HG02571 (cell line): ENCODE results near the gene GAP43.
"Not testable (repeated sequence)": the region's sequence is repeated elsewhere in the genome, so short reads cannot be mapped to it uniquely, and the experiment has no call there.

ENCODE experiments used
- ATAC-seq: cut with Tn5 transposase; IDR thresholded peaks from one replicate; pipeline ENCODE4 v1.9.1; 2021; ENCODE audit warnings: mild to moderate bottlenecking, moderate library complexity; ENCODE audit not compliant: unreplicated experiment

The GAP43 gene

DNA sequence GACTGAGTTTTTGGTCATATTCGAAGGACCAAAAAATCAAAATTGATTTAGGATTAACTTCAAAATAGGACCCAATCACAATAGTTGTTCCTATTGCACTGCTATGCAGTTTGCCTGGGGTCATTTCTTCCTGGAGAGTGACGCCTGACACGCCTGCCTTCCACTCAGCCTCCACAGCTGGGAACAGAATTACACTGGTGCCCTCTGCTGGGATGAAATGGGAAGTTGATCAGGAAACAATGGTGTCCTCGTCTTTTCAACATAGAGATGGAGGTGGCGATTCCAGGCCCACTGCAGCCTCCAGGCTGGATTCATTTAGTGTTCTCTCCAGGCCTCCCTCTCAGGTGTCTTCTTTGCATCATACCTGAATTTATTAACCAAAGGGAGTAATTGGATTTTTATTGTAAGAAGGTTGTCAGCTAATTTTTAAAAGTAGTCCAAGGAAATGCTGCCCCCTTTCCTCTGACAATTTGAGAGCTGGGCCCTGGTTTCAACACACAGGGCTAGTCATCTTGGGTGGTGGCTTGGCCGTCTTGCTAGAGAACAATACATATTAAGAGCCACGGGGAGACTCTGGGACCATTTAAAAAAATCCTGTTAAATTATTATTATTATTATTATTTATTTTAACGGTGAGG is 69.7 kb downstream of the GAP43 start:
- ATAC-seq: peak; percentile 94

GRCh38 chr3:115693868-115694267 is 70.6 kb downstream of the GAP43 start:
- no peak for ATAC-seq

GRCh38 chr3:115695090-115695489 is 71.8 kb downstream of the GAP43 start:
- ATAC-seq: no peak

DNA sequence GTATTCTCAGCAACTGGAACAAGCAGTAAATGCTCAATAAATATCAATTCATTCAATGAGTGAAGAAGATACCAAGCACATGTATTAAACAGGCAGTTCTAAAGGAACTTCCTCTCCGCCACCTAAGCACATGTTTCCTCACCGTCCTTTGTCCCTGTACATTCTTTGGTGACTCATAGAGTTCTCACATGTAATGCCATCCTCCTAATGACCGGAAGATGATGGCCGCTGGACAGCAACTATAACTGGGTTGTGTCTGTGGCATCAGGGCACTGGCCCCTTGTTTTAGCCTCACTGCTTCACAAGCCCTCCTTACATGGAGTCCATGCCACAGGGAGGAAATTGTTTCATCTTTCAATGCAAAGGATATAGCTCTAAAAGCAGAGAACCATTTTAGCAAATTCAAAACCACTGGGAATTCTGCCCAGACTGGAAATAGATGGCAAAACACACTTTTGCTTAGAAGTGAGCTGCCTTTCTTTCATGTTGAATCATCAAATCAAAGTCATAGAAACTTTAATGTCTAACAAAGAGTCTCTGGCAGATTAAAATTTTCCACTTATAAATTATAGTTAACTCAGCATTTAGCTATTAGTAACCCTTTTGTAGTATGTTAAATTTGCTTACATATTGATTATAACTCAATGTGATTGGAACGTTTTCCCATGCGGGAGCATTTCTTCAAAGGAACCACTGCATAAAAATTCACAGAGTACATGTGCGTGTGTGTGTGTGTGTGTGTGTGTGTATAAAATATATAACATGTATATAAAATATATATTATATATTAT is 74.1 kb downstream of the GAP43 start:
- no peak for ATAC-seq

DNA sequence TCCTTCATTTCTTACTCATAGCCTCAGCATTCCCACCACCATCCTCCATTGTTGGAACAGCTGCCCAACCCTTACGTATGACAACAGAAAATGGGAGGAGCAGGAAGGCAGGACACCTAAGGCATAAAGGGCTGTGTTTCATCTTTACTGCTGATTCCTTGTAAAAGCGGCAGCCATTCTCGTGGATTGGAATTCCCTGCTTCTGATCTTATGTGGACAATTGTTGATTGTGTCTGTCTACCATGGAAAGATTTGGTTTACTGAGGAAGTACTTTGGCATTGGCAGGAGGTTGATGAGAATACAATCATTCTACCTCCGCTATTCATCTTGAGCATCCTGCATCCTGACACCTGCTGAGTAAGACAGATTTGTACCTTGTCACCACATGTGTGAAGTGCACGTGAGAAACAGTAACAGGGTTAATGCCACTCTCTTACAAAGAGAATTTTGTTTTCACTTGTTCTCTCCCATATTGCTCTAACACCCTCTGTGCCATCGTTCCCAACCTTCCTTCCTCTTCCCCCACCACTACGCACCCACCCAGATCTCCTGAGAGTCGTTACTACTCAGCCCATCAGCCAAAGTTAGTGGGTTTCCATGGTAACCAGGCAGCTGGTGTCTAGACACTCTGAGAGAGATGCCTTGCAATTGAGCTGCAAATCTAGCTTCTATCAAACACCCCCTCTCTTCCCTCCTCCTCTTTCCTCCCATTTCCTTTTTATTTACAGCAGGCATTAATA is 75.7 kb downstream of the GAP43 start:
- ATAC-seq: no peak

DNA sequence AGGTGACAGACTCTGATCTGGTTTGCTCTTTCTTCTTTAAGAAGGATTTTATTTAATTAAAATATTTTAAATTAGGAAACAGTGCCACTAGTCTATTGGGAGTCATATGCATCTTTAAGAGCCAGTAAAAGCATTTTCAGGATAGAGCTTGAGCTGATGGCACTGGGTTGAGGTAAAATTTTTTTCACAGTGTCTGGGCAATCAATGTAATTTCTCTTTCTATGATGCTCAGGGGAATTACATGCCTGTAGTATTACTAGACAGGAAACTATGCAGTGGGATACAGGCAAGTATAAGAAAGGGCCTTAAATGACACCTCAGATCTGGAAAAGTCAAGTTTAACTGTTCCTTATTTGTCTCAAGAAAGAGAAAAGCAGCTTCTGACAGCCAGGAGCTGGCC is 76.4 kb downstream of the GAP43 start:
- ATAC-seq: no peak

DNA sequence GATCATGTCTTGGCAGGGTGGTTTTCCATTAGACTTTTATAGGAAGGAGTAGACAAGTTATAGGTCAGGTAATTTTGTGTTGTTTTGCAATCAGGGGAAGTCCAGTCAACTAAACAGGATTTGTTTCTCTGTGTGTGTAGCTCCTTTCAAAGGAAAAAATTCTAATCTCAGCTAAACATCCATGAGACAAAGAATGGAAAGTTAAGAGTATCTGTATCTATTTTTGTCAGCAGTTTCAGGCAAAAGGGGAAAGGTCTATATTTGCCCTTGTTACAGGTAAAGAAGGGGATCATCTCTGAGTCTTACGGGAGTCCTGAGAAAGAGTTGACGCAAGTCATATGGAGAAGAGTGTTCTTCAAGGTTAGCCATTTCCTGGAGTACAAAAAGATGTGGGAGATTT is 79.3 kb downstream of the GAP43 start:
- no peak for ATAC-seq

DNA sequence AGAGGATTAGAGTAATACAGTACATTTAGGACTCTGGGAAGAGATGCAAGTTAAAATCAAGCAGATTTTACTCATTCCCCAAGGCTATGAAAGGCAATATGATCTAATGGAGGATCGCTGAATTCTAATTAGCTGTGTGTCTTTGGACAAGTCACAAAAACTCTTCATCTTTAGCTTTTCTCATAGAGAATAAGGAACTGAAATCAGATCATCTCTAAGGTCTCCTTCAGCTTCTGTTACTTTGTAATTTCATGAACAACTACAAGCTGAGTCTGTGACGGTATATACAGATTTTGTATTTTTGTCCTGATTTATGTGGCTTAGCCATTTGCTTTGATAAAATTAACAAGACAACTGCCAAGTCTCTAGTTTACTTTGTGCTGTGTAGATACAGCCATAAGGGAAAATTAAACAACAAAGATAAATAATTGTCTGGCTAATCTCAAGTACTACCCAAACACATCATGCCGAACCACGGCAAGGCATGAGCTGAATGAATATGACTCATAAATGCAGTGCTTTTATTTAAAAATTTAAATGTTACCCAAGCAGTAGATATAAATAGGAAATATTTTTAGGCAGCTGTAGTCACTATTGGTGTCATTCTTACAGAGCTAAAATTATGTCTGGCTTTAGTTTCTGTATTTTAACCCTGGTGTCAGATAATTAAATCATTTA is 81.5 kb downstream of the GAP43 start:
- no peak for ATAC-seq

DNA sequence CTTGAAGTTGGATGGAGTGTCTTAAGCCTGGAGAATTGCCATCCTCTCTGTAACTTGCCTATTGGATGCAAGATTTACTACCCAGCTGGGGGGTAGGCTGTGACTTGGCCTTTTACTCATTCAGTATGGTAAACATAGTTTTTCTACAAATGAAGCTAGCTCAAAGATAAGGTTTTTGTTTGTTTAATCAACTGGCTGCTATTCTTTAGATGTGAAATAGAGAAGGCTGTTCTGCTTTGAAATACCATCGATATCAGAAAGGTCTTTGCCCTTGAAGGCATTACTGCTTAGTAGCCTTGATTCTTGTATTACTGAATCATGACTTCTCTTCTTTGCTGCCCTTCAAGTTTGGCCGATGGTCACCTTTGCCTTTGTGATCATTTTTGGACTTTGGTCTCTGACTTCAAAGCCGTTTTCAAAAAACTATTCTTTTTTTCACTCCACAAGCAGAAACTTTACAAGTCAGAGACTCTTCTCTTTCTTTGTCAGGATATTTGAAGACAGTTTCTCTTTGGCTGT is 83.1 kb downstream of the GAP43 start:
- no peak for ATAC-seq

DNA sequence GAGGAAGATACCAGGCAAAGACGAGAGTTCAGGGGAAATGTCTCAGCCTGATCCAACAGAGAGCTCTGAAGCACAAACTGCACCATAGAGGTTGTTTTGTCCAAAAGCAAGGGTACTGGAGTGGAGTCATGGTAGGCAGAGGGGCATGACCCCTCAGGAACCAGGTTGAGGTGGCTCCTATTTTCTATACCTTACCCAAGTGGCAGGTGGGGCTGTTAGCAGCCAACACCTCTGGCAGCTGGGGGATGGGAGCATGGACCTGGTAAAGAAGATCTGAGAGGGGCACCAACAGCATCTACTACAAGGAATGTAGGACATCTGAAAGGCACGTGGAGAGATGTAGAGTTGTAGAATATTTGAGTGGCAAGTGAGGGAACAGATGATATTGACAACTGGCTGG is 85.2 kb downstream of the GAP43 start:
- no peak for ATAC-seq

GRCh38 chr3:115709093-115709492 is 85.8 kb downstream of the GAP43 start:
- no peak for ATAC-seq

- ATAC-seq: no peak
Observed at GRCh38 chr3:115709931-115710330, 86.6 kb downstream of the GAP43 start.

DNA sequence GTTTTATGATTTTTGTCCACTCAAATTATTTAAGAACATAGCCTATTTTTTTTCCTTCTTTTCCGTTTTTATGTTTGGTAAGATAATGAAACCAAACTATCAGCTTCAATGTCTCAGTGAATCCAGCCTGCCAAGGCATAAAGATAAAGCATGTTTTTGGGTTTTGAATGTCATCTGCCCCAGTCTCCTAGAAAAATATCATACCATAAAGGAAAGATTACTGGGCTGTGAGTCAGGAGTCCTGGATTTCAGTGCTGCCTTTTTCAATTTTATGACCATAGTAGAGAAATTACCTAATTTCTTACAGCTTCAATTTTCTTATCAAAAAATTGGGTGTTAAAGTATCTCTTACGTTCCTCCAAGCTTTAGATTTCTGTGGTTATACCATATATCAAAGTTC is 87.5 kb downstream of the GAP43 start:
- ATAC-seq: no peak

GRCh38 chr3:115712871-115713270 is 89.6 kb downstream of the GAP43 start:
- ATAC-seq: no peak

DNA sequence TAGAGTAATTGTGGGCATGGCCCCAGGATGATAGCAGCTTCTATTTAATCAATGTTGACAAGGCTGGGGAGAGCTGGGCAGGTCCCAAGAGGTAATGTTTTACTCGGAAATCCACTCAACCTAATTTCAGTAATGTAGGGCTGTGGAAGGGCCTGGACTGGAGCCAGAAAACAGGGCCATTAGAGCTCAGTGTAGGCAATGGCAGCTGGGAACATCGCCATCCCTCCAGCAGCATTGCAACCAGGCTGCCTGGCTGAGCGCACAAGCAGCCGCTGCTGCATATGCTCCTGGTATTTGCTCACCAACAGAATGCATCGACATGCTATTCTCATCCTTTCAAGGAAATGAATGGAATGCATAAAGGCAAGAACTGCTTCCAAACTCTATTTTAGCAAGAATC is 90.0 kb downstream of the GAP43 start:
- no peak for ATAC-seq

DNA sequence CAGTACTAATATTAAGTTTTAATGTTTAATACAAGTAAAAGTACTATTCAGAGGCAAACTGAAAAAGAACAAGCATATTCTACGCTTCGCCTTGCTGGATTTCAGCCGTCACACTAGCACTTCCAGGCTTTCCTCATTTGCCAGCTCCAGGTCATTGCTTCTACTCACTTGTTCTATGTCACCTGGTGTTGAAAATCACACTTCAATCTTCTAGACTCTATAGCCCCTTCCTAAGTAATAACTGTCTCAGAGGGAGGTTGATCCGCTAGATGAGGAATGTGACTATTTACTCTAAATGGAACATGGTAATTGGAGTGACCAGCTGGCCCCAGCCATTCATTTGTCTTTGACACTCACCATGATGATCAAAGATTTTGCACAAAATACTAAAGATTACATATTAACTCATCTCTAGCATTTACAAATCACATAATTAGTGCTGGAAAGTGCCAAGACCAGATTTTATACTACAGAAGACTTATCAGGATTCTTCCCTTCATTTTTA is 92.0 kb downstream of the GAP43 start:
- ATAC-seq: no peak

DNA sequence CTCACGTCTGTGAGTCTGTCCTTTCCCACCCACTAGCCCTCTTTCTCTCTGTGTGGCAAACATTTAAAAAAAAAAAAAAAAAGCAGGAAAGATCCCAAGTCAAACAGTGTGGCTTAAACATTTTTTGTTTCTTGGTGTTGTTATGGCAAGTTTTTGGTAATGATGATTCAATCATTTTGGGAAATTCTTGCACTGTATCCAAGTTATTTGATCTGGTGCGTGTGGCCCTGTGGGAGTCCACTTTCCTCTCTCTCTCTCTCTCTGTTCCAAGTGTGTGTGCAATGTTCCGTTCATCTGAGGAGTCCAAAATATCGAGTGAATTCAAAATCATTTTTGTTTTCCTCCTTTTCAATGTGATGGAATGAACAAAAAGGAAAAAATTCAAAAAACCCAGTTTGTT is 97.7 kb downstream of the GAP43 start:
- ATAC-seq: no peak

- no peak for ATAC-seq
Observed at GRCh38 chr3:115725800-115726199, 102.5 kb downstream of the GAP43 start.

- ATAC-seq: no peak
Observed at GRCh38 chr3:115727135-115727534, 103.8 kb downstream of the GAP43 start.

GRCh38 chr3:115728013-115728412 is 104.7 kb downstream of the GAP43 start:
- ATAC-seq: no peak

GRCh38 chr3:115736341-115736740 is 113.0 kb downstream of the GAP43 start:
- not testable (repeated sequence) for ATAC-seq
